ENCODE results near the gene CELF2. TPM values are rescaled to one million over a fixed set of nuclear protein-coding genes. Genes with fewer than 3 reads are reported as not detected.

The CELF2 gene
- total RNA-seq, 1 experiment from 2014 or later, result 28.7 TPM

DNA sequence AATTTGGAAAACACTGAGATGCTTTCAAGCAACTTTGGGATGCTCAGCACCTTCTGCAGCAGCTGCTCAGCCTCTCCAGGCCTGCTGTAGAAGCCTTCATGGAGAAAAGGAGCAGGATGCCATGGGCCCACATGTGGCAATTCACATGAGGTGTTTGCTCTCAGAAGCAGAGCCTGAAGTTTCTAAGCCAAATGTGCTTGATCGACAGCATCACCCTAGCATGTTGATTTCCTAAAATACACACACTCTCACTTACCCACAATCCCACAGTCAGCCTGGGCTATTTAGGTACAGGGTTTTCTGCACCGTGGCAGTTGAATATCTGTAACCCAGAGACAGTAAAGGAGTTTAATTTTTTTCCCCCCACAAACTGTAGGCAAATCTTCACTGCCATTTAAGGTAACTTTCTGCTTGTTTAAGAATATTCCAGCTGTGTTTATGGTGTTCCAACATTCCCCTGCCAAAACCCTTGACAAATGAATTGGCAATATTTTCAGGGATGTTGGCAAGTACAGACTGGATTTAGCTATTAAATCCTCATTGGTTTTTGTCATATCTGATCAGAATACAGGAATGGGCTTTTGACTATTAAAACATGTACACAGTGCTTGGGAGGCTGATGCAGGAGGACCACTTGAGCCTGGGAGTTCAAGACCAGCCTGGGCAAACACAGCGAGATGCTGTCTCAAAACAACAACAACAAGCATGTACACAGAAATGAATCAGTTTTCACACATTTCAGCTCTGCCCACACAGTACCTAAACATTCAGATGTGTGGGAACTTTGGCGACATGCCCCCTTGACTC lies 244.2 kb downstream of the CELF2 start:
- Histone ChIP-seq H3K4ac (ENCODE audit: low read depth, low read length) (no peak overlapping the region), H3K23me2 (ENCODE audit: insufficient read length, low read depth, low read length, poor library complexity, severe bottlenecking) (no peaks in the 10 kb centered on the region), H2BK5ac (ENCODE audit: insufficient read length, low read length) (no peak overlapping the region), H3K9ac (ENCODE audit: extremely low read depth, insufficient read length, low read length) (no peak overlapping the region), H3K4me2 (ENCODE audit: insufficient read depth, insufficient read length, low read length) (no peak overlapping the region), H3K4me1 (ENCODE audit: insufficient read depth, low read length) (no peaks in the 10 kb centered on the region), H3K14ac (ENCODE audit: insufficient read depth, low read length) (no peak overlapping the region), H2BK120ac (ENCODE audit: low read depth, low read length, poor library complexity, severe bottlenecking) (no peak overlapping the region), H3K79me2 (ENCODE audit: insufficient read depth, low read length) (no peaks in the 10 kb centered on the region), H3K9me3 (ENCODE audit: control insufficient read depth, low read depth, low read length) (no peaks in the 10 kb centered on the region), H3K79me1 (ENCODE audit: insufficient read depth, low read depth, low read length, poor library complexity, severe bottlenecking) (no peaks in the 10 kb centered on the region), H4K20me1 (ENCODE audit: control insufficient read depth, insufficient read depth, insufficient read length) (no peaks in the 10 kb centered on the region), H3K56ac (ENCODE audit: insufficient read length, low read depth, low read length) (no peak overlapping the region), H3K27ac (ENCODE audit: insufficient read length, low read depth, low read length) (no peak overlapping the region), H2BK12ac (ENCODE audit: insufficient read length, low read depth, low read length) (no peak overlapping the region), H3T11ph (ENCODE audit: low read length) (no peak overlapping the region), H3K27me3 (ENCODE audit: insufficient read depth, low read length) (no peaks in the 10 kb centered on the region), H4K8ac (replicated peaks; ENCODE audit: insufficient read length, low read depth, low read length) (no peak overlapping the region), H3K23ac (ENCODE audit: insufficient read length, low read depth, low read length) (no peak overlapping the region), H2BK20ac (ENCODE audit: low read depth, low read length, poor library complexity, severe bottlenecking) (no peak overlapping the region), H2AFZ (ENCODE audit: low read length) (no peak overlapping the region), H3K18ac (ENCODE audit: insufficient read length, low read depth, low read length) (no peak overlapping the region), H2AK5ac (ENCODE audit: insufficient read length, low read length) (no peak overlapping the region), H4K5ac (ENCODE audit: insufficient read length, low read depth, low read length) (no peak overlapping the region), H2BK15ac (ENCODE audit: low read depth, low read length) (no peak overlapping the region), H4K91ac (ENCODE audit: insufficient read length, low read depth, low read length) (no peak overlapping the region)
- Mint-ChIP-seq H3K4me1 (peaks cover 12 to 21% of the 10 kb centered on the region in 2 experiments), H3K4me3 (no peak overlapping the region), H3K9me3 (no peaks in the 10 kb centered on the region; a peak in 1 of 5 replicates), H3K27ac (peak overlapping the region in 1 of 3 experiments; percentile 36; a peak in 1 of 7 replicates), H3K36me3 (ENCODE audit: insufficient read depth in 1 of 3, low read depth in 3 of 3) (peaks cover 3 to 38% (median 27%) of the 10 kb centered on the region in 3 experiments), H3K27me3 (ENCODE audit: low read depth) (no peaks in the 10 kb centered on the region)
- no peak for DNase-seq
- TF ChIP-seq CTCF (conservative IDR thresholded peaks at IDR 0.05), result no peak
- WGBS (ENCODE audit: extremely low coverage, insufficient read length, low lambda C conversion rate), result no CpG with 5 or more reads among the region's 4 CpGs
